GM21381 (cell line): Measurements from ENCODE around the gene DRICH1.
"Not testable (repeated sequence)": the region's sequence is repeated elsewhere in the genome, so short reads cannot be mapped to it uniquely, and the experiment has no call there.

Experiments
- ATAC-seq: cut with Tn5 transposase; IDR thresholded peaks from one replicate; pipeline ENCODE4 v1.9.1; 2021; ENCODE audit warnings: mild to moderate bottlenecking, moderate library complexity; ENCODE audit not compliant: unreplicated experiment

The DRICH1 gene

GRCh38 chr22:23651676-23652075 lies 19.6 kb upstream of the DRICH1 start:
- no peak for ATAC-seq

GRCh38 chr22:23649071-23649501 lies 17.0 kb upstream of the DRICH1 start:
- ATAC-seq = no peak

GRCh38 chr22:23646526-23646925 lies 14.4 kb upstream of the DRICH1 start:
- not testable (repeated sequence) for ATAC-seq

- not testable (repeated sequence) for ATAC-seq
These were observed 8.1 kb upstream of the DRICH1 start for GRCh38 chr22:23640206-23640605.

GRCh38 chr22:23639661-23640060 lies 7.5 kb upstream of the DRICH1 start:
- no peak for ATAC-seq

- no peak for ATAC-seq
These were observed 6.5 kb upstream of the DRICH1 start for GRCh38 chr22:23638611-23639010.

GRCh38 chr22:23635291-23635690 lies 3.2 kb upstream of the DRICH1 start:
- not testable (repeated sequence) for ATAC-seq

- not testable (repeated sequence) for ATAC-seq
These were observed 3.9 kb downstream of the DRICH1 start for GRCh38 chr22:23628056-23628743.

- not testable (repeated sequence) for ATAC-seq
These were observed 4.6 kb downstream of the DRICH1 start for GRCh38 chr22:23627401-23628055.

- ATAC-seq = no peak
These were observed 5.7 kb downstream of the DRICH1 start for GRCh38 chr22:23626286-23626975.

GRCh38 chr22:23622634-23623033 lies 9.5 kb downstream of the DRICH1 start:
- ATAC-seq = no peak

GRCh38 chr22:23621916-23622315 lies 10.2 kb downstream of the DRICH1 start:
- not testable (repeated sequence) for ATAC-seq

GRCh38 chr22:23621082-23621780 lies 10.9 kb downstream of the DRICH1 start:
- no peak for ATAC-seq

GRCh38 chr22:23613193-23613972 lies 18.7 kb downstream of the DRICH1 start:
- no peak for ATAC-seq

- no peak for ATAC-seq
These were observed 21.9 kb downstream of the DRICH1 start for GRCh38 chr22:23609983-23610781.

GRCh38 chr22:23608583-23608982 lies 23.5 kb downstream of the DRICH1 start:
- ATAC-seq = no peak

GRCh38 chr22:23606204-23607131 lies 25.7 kb downstream of the DRICH1 start:
- no peak for ATAC-seq

GRCh38 chr22:23604939-23605712 lies 27.0 kb downstream of the DRICH1 start:
- no peak for ATAC-seq
